Endothelial cell of umbilical vein (primary cell): ENCODE measurements around the gene NEU2. TPM values are rescaled to one million over a fixed set of nuclear protein-coding genes. Genes with fewer than 3 reads are reported as not detected.

Source experiments
- BruUV-seq: library from RNA; stranded (reverse); fragments of 400-500 nt; replicated peaks from 2 replicates; lab custom pipeline; 2021; lab: Mats Ljungman, UMichigan
- CTCF ChIA-PET: fragments of 300-600, 350-600 bp; sonication (Branson Sonifier 250); formaldehyde crosslinking; loops from one replicate; lab custom pipeline; 2021; ENCODE audit warnings: antibody characterized with exemption, inconsistent platforms; lab: Charles Lee
- POLR2A ChIA-PET: fragments of 300-600, 350-600 bp; sonication (Branson Sonifier 250); formaldehyde crosslinking; loops from one replicate; lab custom pipeline; 2021; ENCODE audit warnings: antibody characterized with exemption, inconsistent platforms; lab: Charles Lee
- DNase-seq: peaks from one replicate; pipeline ENCODE4 v3.0.0-alpha.2; 2011; ENCODE audit warnings: low read depth, low spot score
- FAIRE-seq: peaks from 2 replicates; lab custom pipeline; 2011; peaks lifted over from hg19 to GRCh38; lab: Jason Lieb, UNC
- H2AFZ ChIP-seq: 2 replicates; pipeline ENCODE4 v1.6.0; 2012; ENCODE audit warnings: low read depth, low read length, control low read depth, inconsistent platforms
- H3K27ac ChIP-seq: 2 replicates; pipeline ENCODE4 v1.5.1; 2011; ENCODE audit warnings: low read depth, mild to moderate bottlenecking, control low read depth, low read length, moderate library complexity; ENCODE audit not compliant: insufficient read depth
- H3K27me3 ChIP-seq, 2 experiments: 2 replicates each; pipeline versions ENCODE4 v1.6.0 to v1.6.1; 2011; ENCODE audit warnings: low read length in 2 of 2, mixed read lengths in 1 of 2; ENCODE audit not compliant: control insufficient read depth in 2 of 2, insufficient read depth in 2 of 2
- H3K36me3 ChIP-seq, 2 experiments: 2 replicates in 1 of 2; 3 replicates in 1 of 2; pipeline ENCODE4 v1.5.1; 2011; ENCODE audit warnings: low read length in 2 of 2, mild to moderate bottlenecking in 1 of 2, moderate library complexity in 1 of 2; ENCODE audit not compliant: control insufficient read depth in 2 of 2, insufficient read depth in 2 of 2; ENCODE audit errors: extremely low read depth in 1 of 2
- H3K4me1 ChIP-seq: 3 replicates; pipeline ENCODE4 v1.5.1; 2011; ENCODE audit warnings: mild to moderate bottlenecking, low read length; ENCODE audit not compliant: control insufficient read depth, insufficient read depth; ENCODE audit errors: extremely low read depth
- H3K4me2 ChIP-seq: 2 replicates; pipeline ENCODE4 v1.6.1; 2011; ENCODE audit warnings: low read length, control low read depth, mixed read lengths; ENCODE audit not compliant: insufficient read depth
- H3K4me3 ChIP-seq, 3 experiments: fragments of 200-600 bp in 1 of 3; sonication (generic), shearing (Covaris generic) in 1 of 3; replicated peaks in 1 of 3; 2 replicates each; pipeline ENCODE4 v1.5.1; 2011 to 2016; ENCODE audit warnings: control low read depth in 3 of 3, low read length in 3 of 3, mild to moderate bottlenecking in 2 of 3, inconsistent platforms in 1 of 3, low read depth in 1 of 3, moderate library complexity in 1 of 3; ENCODE audit not compliant: insufficient read depth in 1 of 3
- H3K79me2 ChIP-seq: 2 replicates; pipeline ENCODE4 v1.6.0; 2012; ENCODE audit warnings: low read length, inconsistent platforms; ENCODE audit not compliant: control insufficient read depth, insufficient read depth
- H3K9ac ChIP-seq: replicated peaks from 2 replicates; pipeline ENCODE3; 2011; ENCODE audit warnings: low read length, control low read depth; ENCODE audit not compliant: insufficient read depth; ENCODE audit errors: extremely low read depth
- H3K9me1 ChIP-seq: replicated peaks from 3 replicates; pipeline ENCODE4 v1.6.0; 2011; ENCODE audit warnings: mild to moderate bottlenecking, low read length; ENCODE audit not compliant: control insufficient read depth, insufficient read depth; ENCODE audit errors: extremely low read depth
- H3K9me3 ChIP-seq: replicated peaks from 2 replicates; pipeline ENCODE4 v1.5.1; 2012; ENCODE audit warnings: low read length, inconsistent platforms; ENCODE audit not compliant: control insufficient read depth, insufficient read depth
- H4K20me1 ChIP-seq: replicated peaks from 2 replicates; pipeline ENCODE3; 2011; ENCODE audit warnings: mild to moderate bottlenecking, low read length; ENCODE audit not compliant: control insufficient read depth, insufficient read depth; ENCODE audit errors: extremely low read depth
- CTCF ChIP-seq, 2 donors: IDR thresholded peaks; 1 replicate in 1 of 2; 2 replicates in 1 of 2; pipeline ENCODE4 v1.5.1; 2011; ENCODE audit warnings: low read length in 2 of 2, mild to moderate bottlenecking in 2 of 2, moderate library complexity in 2 of 2, control low read depth in 1 of 2, inconsistent platforms in 1 of 2, low read depth in 1 of 2; ENCODE audit not compliant: insufficient read depth in 1 of 2; ENCODE audit errors: extremely low read depth in 1 of 2
- EZH2 ChIP-seq: IDR thresholded peaks from 2 replicates; pipeline ENCODE4 v1.6.1; 2012; ENCODE audit warnings: borderline replicate concordance, low read depth, mild to moderate bottlenecking, moderate library complexity, low read length, inconsistent platforms; ENCODE audit not compliant: severe bottlenecking
- FOS ChIP-seq: IDR thresholded peaks from 2 replicates; pipeline ENCODE4 v1.6.1; 2011; ENCODE audit warnings: mild to moderate bottlenecking, low read length, moderate library complexity, borderline replicate concordance; ENCODE audit not compliant: insufficient read depth
- POLR2A ChIP-seq: IDR thresholded peaks from 2 replicates; pipeline ENCODE4 v1.6.1; 2012; ENCODE audit warnings: low read depth, mild to moderate bottlenecking, control low read depth, low read length
- dilution Hi-C: fragments of 300-500 bp; cut with MboI; formaldehyde crosslinking; loops from one replicate; pipeline ENCODE4 v1.15.0; 2019; ENCODE audit warnings: low sequenced_read_pairs; ENCODE audit not compliant: extremely low pct_ligation_motif_present
- intact Hi-C: fragments of 100-400 bp; cut with micrococcal nuclease; formaldehyde crosslinking; loops from one replicate; pipeline ENCODE4 v1.10.0; 2022
- polyA plus RNA-seq, 4 experiments: library from polyadenylated mRNA; depleted of rRNA in 3 of 4; stranded (reverse) in 3 of 4; unstranded in 1 of 4; fragments of >200 nt; gene quantifications; 2 replicates each; pipeline versions ENCODE4 v1.2.1 to v1.2.3, GENCODE V29; 2011 to 2012; ENCODE audit warnings: missing spikeins in 1 of 4
- total RNA-seq: library from RNA; stranded (reverse); gene quantifications from 2 replicates; pipeline ENCODE4 v1.2.3, GENCODE V29; 2021

The NEU2 gene
- total and polyA plus RNA-seq, 2 donors (not counting 3 experiments of a cell fraction or from before 2014, with no cell fraction given), result not detected

DNA sequence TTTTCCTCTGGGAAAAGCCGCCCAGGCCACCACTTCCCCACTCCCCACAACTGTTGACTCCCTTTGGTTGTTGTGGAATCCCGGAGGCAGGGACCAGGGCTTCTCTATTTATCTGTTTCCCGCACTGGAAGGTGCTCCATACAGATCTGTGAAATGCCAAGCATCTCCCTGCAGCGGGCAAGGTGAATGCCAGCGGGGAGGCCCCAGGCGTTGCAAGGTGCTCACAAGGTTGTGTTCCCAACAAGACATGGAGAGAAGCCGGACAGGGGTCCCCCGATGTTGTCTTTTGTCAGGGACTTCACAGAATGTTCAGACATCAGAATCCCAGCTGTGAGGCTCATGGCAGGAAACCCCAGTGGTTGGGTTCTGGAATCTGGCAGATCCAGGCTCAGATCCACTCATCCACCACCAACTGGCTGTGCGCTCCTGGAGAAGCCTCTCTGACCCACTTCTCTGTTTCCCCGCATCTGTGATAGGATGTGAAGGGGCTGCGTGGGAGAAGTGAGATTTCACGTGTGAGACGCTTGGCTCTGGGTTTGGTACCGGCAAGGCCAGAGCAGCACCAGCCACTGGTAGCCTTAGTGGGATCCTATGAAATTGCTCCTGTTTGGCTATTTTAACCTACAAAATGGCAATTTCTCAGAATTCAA is 8.6 kb upstream of the NEU2 start:
- intact Hi-C loops, result loop anchor here (10.0 kb wide), 1 partner anchor 419 kb away; no protein-coding TSS in a partner anchor
- no peak for FAIRE-seq
- CTCF ChIA-PET, result no interaction called here

GRCh38 chr2:233025706-233026105 is 6.8 kb upstream of the NEU2 start:
- Histone ChIP-seq H3K4me2 (no peak overlapping the region), H3K9ac (no peak overlapping the region), H3K79me2 (no peaks in the 10 kb centered on the region), H3K9me3 (no peaks in the 10 kb centered on the region), H3K9me1 (no peaks in the 10 kb centered on the region), H3K27me3 (no peaks in the 10 kb centered on the region), H2AFZ (no peak overlapping the region), H4K20me1 (no peaks in the 10 kb centered on the region), H3K4me1 (no peaks in the 10 kb centered on the region), H3K4me3 (no peak overlapping the region), H3K36me3 (no peaks in the 10 kb centered on the region), H3K27ac (no peak overlapping the region)
- POLR2A ChIA-PET, result no interaction called here
- DNase-seq (no peak), FAIRE-seq (no peak)
- CTCF ChIA-PET, result no interaction called here
- intact Hi-C loops (loop anchor here (10.0 kb wide), 1 partner anchor 421 kb away; no protein-coding TSS in a partner anchor), dilution Hi-C loops (no loop called here)
- TF ChIP-seq CTCF (IDR thresholded peaks at IDR 0.05; ENCODE audit: extremely low read depth in 1 of 2, insufficient read depth in 1 of 2, low read depth in 1 of 2, low read length in 2 of 2), result no peak
- no TSS peak for BruUV-seq

More for the DNA sequence above, 8.6 kb upstream of the NEU2 start:
- no peaks in the 10 kb centered on the region for H3K4me1 ChIP-seq
- H3K27ac ChIP-seq, result no peak overlapping the region
- dilution Hi-C loops, result no loop called here
- no peak overlapping the region for H2AFZ ChIP-seq
- POLR2A ChIA-PET, result no interaction called here
- no peak overlapping the region for H3K4me3 ChIP-seq
- no peak overlapping the region for H3K4me2 ChIP-seq
- H3K79me2 ChIP-seq, result no peaks in the 10 kb centered on the region
- no TSS peak for BruUV-seq
- TF ChIP-seq FOS (no peak), POLR2A (no peak), EZH2 (no peak)
- no peak for DNase-seq
- H3K9me3 ChIP-seq, result no peaks in the 10 kb centered on the region
- no peaks in the 10 kb centered on the region for H3K27me3 ChIP-seq
- no peaks in the 10 kb centered on the region for H3K9me1 ChIP-seq
- H3K36me3 ChIP-seq, result no peaks in the 10 kb centered on the region
- H4K20me1 ChIP-seq, result no peaks in the 10 kb centered on the region
- H3K9ac ChIP-seq, result no peak overlapping the region
